Fibroblast of skin of scalp (primary cell): ENCODE results near the gene TRABD.
A peak's percentile ranks its signal among the peaks of the same experiment; 100 is the strongest.

Experiments
- DNase-seq: peaks from one replicate; pipeline ENCODE4 v3.0.0-alpha.2; 2013

TRABD gene

DNA sequence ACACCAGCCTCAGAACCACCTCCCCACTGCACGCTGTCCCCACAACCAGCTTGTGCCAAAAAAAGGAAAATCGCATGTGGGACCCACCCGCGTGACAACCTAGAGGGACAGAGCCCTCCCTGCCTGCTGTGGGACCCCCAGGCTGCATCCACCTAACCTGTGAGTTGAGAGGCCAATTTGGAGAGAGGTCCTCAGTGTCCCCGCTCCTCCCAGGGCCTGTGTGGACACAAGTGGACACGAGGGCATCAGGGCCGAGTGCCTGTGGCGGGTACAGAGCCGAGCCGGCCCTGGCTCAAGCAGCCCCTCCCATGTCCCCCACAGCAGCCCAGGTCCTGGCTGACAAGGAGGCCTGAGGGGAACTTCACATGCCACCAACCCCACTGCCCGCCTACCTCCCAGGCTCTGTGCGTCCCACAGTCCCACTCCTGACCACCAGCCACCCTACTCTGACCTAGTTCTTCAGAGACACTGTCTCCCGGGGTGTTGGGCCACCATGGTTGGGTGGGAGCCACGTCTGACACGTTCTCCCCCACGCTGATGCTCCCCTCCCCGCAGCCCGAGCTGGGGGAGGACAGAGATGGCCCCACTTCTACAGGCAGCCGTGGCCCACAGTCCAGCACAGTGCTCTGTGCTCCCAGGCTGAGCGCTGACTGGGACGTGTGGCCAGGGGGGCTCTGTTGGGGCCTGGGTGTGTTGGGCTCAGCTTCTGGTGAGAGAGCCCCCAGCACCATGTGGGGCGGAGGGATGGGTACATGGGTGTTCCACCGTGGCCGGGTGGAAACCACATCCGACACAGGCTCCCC lies 34.3 kb downstream of the TRABD start:
- no peak for DNase-seq

DNA sequence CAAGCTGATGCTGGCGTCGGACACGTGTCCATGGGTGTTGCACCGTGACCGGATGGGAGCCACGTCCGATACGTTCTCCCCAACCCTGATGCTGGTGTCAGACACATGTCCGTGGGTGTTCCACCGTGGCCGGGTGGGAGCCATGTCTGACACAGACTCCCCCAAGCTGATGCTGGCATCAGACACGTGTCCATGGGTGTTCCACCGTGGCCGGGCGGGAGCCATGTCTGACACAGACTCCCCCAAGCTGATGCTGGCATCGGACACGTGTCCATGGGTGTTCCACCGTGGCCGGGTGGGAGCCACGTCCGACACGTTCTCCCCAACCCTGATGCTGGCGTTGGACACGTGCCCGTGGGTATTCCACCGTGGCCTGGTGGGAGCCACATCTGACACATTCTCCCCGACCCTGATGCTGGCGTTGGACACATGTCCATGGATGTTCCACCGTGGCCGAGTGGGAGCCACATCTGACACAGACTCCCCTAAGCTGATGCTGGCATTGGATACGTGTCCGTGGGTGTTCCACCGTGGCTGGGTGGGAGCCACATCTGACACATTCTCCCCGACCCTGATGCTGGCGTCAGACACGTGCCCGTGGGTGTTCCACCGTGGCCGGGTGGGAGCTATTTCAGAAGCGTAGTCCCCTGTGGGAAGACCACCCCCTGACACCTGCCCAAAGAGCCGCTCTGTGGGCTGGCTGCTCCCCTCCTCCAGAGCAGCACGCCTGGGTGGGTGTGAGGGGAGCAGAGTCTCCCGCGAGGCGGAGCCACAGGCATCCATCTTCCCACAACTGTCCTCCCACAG lies 35.1 kb downstream of the TRABD start:
- no peak for DNase-seq

DNA sequence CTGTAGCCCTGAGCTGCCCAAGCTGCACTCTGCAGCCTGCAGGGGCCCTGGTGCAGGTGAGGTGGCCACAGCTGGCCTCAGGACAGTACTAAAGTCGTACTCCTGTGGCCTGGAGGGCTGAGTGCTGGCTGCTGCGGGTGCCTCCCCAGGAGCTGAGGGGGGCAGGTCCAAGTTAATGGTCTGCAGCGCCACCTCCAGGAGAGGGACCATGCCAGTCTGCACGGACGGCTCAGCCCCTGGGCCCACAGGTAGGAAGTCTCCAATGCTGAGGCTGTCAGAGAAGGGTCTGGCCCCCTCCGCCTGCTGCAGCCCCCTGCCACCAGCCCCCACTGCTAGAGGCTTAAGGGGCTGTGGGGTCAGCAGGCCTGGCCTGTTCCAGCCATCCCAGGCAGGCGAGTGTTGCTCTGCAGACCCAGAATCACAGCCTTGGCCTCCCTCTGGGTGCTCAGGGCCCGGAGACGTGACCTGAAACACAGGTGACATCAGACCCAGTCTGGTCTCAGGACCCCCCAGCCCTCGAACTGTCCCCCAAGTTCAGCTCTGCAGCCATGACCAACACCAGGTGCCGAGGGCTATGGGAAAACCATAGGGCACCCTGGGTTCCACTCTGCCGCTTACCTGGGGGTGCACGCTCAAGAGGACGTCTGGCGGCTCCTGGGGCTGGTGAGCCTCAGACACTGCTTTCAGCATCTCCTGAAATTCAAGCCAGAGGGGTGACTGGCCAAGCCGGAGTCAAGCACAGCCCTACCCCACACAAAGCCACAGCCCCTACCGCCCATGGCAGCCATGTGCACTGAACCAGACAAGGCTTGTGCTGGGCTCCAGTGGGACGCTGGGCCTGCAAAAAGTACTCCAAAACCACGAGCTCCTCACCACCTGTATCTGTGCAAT lies 35.9 kb downstream of the TRABD start:
- DNase-seq = no peak

DNA sequence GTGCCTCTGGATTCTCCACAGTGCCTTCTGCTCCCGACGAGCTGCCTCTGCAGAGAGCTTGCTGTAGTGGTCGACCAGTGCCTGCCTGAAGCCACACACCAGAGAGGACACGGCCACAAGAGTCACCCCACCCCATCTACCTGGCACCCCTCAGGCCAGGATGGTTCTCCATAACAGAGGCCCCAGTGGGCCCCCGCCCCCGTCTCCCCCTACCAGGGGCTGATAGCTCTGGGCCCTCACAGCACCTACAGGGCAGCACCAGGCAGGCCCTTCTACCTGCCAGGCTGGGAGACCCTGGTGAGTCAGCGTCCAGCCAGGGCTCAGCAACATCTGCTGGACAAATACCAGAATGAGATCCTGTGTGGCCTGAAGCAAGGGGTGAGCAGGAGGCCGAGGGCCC lies 36.8 kb downstream of the TRABD start:
- DNase-seq = no peak

DNA sequence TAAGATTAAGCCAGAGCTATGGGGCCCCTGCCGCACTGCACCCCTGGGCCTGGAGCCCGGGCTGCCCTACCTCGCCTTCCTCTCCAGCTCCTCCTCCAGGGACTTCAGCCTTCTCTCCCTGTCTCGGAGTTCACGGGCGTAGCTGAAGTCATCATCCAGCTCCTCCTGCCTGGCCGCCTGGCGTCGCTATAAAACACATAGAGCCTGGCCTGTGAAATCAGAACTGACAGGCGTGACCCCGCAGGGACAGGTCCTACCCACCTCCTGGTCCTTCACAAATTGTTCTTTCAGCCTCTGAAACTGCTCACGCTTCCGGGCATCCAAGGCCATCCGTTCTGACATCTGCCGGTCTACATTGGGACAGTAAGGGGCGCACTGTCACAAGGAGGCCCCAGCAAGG lies 38.4 kb downstream of the TRABD start:
- DNase-seq = no peak

DNA sequence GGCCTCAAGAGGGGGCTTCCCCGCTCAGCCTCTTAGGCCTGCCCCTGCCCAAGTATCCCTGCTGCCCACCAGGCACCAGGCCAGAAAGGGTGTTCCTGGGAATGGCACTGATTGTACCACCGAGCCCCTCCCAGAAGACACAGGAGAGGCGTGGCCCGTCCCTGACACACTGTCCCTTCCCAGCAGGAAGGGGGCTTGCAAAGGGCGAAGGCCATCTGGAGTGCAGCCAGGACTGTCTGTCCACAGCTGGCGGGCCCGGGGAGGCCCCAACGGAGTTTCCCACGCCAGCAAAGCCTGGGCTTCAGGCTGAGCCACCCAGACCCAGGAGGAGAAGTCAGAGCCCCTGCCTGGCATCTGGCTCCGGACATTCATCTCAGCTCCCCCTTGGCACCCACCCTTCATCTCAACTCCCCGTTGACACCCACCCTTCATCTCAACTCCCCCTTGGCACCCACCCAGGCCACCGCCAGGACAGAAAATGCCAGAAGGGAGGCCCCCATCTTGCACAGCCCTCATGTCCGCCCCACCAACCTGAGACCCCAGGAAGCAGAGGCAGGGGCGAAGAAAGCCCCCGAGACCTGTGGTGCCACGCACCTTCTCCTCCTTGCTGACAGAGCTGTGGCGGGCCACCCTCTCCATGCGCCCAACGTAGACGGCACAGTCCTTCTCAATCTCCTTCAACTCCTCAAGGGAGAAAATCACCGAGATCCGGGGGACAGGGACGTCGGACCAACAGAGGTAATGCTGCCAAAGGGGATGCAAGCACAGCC lies 39.7 kb downstream of the TRABD start:
- DNase-seq = no peak

DNA sequence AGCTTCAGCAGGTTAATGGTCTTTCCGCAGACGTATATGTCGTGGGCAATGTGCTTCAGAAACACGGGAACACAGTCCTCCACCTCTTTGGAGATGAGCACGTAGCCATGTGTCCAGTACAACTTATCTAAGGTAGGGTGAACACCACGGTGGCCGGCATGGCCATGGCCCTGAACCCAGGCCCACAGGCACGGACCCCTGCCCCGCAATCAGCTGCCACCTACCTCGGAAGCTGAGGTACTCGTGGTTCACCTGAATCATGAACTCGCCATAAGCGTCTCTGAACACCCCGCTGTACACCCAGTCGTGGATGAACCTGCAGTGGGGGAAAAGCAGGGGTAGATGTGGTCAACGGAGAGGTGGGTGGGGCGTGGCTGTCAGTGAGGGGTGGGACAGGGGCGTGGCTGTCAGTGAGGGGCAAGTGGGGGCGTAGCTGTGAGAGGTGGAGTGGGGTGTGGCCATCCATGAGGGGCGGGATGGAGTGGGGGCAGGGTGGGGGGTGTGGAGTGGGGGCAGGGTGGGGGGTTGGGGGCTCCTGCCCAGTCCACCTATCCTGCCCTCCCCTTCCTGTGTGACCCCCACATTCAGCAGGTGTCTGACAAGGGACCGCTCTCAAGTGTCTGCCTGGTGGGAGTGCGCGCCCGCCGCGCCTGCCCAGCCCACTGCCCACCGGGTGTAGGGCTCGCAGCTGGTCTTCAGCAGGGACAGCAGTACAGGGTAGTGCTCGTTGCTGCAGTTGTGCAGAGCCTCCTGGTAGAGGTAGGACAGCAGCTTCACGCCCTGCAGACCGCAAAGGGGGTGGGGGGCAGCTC lies 40.6 kb downstream of the TRABD start:
- no peak for DNase-seq

DNA sequence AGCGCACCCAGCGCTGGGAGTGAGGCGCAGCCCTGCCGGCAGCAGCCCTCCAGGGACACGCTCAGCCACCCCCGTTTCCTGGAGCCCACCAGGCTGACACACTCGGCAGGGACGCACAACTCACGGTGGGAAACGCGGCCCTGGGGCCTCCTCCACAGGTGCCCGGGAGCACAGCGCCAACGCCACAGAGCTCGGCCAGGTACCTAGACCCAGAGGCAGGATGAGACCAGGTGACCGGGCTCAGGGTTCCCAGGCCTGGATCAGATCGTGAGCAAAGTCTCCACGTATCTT lies 41.1 kb downstream of the TRABD start:
- DNase-seq = no peak

DNA sequence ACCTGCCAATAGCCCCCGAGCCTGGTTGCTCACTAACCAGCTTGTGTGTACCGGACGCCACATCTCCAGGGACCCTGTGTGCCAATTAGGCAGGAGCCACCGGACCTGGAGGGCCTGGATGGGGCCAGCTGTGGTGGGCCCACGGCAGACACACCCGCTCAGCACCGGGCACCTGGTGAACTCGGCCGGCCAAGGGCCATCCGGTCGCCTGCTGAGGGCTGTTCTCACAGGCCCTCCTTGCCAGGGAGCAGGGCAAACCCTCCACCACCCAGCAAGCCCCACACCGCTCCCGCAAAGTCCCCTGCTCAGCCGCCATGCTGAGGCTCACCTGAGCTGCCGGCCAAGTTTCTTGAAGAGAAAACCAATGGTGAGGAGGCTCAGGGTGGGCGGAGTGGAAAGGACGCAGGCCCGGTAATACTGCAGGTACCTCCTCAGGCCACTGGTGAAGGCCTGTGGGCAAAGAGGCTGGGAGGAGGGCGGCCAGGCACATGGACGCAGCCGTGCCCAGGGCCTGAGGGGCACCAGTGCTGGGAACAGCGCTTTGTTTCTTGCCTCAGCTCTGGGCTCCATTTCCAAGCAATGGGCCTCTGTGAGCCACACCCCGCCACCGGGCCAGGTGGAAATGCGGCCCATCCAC lies 42.0 kb downstream of the TRABD start:
- no peak for DNase-seq

DNA sequence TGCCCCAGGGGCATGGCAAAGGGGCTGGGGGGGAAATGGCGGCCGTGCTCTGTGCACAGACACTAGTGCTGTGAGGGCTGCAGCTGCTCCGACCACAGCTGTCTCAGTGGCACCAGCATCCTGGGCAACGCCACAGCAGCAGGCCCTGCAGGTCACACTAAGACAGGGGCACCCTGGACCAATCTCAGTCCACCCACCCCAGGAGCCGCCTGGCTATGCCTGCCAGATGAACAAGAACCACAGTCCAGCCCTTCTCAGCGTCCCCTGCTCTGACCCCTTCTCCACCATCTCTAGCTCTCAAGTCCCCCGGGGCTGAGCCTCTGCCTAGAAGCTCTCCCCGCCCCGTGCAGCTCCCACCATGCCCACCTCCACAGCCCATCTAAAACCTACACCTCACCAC lies 42.7 kb downstream of the TRABD start:
- DNase-seq = no peak

DNA sequence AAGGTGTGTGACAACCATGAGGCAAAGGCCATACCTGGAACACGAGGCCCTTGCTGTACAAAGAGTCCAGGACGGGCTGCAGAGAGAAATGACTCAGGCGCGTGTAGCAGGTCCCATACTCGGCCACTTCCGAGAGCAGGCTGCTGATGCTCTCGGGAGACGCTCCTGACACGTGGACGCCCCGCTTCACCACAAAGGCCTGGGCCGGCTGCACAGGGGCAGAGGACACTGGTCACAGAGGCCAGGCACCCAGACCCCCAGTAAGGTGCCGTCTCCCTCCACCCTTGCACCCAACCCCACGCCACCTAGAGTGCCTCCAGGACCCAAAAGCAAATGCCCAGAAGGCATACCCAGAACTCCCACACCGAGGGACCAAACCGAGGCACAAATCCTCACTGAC lies 43.7 kb downstream of the TRABD start:
- no peak for DNase-seq

DNA sequence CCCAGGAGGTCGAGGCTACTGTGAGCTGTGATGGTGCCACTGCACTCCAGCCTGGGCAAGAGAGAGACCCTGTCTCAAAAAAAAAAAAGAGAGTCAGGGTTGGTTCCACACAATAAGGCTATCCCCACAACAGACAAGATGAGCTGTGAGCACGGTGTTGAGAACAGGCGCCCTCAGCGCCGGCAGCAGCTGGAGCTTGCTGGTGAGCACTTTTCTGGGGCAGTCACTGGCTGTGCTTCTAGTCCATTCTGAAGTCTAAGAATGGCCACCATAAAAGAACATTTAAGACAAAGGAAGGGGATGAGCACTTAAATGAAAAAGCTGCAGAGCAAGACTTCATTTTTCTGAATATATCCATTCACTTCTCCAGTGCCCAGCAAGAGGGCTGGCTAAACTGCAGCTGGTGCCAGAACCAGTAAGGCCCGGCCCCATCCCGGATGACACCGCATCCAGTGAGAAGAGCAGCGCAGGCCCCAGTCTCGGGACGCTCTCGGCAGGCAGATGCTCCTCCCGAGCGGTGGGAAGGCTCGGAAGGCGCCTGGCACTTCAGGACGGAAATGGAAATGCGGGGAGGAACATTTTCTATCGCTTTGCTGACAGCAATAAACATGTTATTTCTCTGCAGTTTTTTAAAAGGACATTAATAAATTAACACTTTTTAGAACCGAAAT lies 46.9 kb downstream of the TRABD start:
- no peak for DNase-seq

DNA sequence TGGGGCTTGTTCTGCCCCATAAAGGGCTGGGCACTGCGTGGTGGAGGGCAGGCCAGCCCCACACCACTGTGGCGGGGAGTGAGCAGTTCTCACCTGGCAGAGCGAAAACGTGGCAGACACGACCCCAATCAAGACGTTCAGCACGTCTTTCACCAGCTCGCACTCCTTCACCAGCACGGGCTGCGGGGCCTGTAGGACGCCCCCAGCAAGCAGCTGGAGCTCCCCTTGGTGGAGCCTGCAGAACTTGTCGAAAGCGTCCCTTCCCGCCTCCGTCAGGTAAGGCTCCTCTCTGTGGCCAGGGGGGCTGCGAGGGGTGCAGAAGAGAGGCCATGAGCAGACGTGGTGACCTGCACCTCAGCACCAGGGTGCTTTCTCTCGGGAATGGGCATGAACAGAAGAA lies 47.5 kb downstream of the TRABD start:
- no peak for DNase-seq

DNA sequence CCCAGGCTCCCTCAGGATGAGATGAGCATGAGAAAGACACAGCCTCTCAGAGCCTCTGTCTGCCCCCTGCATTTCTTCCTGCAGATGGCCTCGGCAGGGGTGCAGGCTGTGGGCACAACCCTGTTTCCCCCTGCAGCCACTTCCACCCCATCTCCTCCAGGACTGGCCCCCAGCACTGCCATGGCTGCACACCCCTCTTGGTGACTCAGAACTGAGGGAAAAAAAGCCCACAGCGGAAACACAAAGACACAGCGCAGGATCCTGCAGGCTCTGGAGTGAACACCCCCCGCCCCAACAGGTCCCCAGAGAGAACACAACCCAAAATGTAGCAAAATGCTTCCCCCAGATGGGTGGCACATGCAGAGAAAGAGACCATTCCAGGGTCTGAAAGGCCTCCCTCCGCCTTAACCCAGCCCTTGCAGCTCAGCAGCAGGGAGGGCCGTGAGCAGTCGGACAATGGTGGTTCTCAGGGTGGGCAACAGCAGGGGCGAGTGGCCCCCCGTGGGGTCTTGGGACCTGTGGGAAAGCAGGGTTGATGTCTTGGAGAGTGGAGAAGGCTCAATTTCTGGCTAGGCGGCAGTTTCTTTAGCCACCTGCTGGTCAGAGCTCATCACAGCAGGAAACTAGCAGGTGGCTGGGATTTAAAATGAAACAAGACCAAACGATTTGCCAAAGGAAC lies 51.2 kb downstream of the TRABD start:
- DNase-seq = peak; percentile 21

DNA sequence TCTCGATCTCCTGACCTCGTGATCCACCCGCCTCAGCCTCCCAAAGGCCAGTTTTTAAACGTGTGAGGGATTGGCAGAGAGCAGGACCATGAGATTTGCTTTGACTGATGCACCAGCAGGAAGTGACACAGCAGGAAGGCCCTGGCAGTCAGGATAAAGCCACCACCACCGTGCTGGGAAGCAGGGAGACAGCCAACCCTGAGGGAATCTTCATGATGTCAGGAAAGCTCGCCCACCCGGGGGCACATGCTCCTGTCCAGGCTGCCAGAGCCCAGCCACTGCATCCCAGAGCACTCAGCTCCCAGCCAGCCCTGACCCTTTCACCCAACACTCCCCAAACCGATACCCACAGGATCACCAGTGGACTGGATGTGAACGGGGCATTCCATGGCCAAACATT lies 53.0 kb downstream of the TRABD start:
- DNase-seq = no peak

DNA sequence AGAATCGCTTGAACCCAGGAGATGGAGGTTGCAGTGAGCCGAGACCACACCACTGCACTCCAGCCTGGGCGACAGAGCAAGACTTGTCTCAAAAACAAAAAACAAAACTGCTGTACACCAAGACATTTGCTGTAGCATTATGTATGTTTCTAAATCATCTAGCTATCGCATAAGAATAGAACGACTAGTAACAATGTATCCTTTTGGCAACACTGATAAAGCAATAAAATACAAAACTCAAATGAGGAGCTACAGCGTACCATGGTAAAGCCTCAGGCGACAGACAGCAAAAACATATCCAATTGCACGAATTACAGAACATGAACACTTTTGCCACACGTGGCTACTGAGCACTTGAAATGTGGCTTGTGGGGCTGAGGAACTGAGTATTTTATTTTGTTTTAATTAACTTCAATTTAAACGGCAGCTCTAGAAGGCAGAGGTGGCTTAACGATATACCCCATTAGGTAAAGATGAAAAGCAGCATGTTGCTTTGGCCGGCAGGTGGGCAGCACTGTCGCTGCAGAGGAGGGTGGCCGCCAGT lies 56.8 kb downstream of the TRABD start:
- no peak for DNase-seq

DNA sequence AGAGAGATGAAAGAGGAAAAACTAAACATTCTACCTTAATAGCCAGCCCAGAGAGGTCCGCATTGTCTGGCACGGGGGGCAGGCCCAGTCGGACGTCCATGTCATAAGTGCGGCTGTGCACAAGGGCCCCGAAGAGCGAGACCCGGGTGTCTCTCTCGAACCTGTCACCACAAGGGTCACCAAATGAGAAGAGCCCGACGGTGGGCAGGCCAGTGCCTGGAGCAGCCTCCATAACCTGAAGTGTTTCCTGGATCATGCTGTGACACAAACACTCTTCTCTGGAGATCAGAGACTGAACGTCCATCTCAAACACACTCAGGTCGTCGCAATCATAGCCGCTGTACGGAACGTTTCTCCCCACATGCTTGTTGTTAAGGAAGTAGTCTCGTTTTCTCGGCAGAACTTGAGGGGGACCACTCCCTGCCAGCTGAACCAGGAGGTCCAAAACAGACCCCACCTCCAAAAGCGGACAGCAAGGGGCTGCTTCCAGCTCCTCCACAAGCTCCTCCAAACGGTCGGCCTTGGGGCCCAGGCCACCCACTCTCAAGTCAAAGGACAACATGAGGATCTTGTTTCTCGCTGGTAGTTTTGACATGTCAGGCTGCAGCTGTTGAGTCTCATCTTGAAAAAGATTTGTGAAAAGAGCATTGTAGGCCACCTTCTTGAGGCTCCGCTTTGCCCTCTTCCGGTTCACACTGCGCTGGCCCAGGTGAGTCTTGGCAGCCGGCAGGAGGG lies 58.1 kb downstream of the TRABD start:
- DNase-seq = no peak

DNA sequence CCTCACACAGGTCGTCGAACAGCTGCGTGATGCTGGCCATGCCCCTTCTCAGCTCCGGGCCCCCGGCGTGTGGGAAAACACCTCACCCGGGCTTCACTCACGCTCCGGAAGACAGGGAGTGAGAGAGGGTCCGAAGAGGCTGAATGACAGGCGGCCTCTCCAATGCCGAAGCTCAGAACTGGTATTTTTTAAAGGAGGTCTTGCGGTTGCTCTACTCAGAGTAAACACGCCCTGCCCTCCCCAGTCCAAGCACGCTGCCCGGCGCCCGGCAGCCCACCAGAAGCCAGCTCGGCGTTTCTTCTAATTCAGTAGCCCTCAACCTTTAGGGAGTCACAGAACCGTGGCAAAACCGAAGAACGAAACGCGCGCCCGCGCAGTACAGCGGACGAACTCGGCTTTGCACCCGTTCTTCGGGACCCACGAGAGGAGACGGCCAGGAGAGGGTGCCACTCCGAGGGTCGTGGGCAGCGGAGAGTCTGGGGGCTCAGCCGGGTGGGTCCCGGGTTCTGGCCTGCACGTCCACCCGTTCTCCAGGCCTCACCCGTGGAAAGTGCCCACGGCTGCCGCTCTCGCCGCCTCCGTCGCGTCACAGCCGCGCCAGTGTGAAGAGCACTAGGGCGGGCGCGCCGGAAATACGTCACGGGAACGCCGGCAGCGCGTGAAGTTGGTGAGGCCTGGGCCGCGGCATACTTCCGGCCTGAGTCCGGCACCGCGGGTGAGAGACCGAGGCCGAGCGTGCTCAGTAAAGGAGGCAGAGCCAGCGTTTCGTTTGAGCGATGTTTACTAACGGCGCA lies 58.9 kb downstream of the TRABD start, which contains the start of gene TUBGCP6:
Gene TUBGCP6 (minus strand): TSS at position 604 of the 794 bp plus-strand sequence. CDS start 564 bp downstream, at position 40.
- peak; percentile 94 for DNase-seq
